Panc1 (cell line): Measurements from ENCODE around the gene DYDC1.

Experiments
- CTCF ChIP-seq: fragments of 450-650 bp; IDR thresholded peaks from 2 replicates; pipeline ENCODE4 v1.5.1; 2017; ENCODE audit warnings: mild to moderate bottlenecking
- POLR2AphosphoS5 ChIP-seq: IDR thresholded peaks from 2 replicates; pipeline ENCODE4 v1.6.1; 2012; ENCODE audit warnings: mild to moderate bottlenecking, low read depth, low read length, moderate library complexity
- SIN3A ChIP-seq: IDR thresholded peaks from 2 replicates; pipeline ENCODE4 v1.6.1; 2012; ENCODE audit warnings: low read depth, mild to moderate bottlenecking, low read length, moderate library complexity, borderline replicate concordance; ENCODE audit not compliant: insufficient read depth
- TCF7L2 ChIP-seq: IDR thresholded peaks from 2 replicates; pipeline ENCODE4 v1.6.1; 2011; ENCODE audit warnings: mild to moderate bottlenecking, low read depth, low read length, inconsistent platforms

- TF ChIP-seq CTCF (no peak), POLR2AphosphoS5 (no peak), TCF7L2 (no peak), SIN3A (no peak)
Measured at GRCh38 chr10:80344276-80344675, 12.3 kb downstream of the DYDC1 start.
